Fibroblast of skin of right biceps (primary cell): ENCODE data around the gene GALNT11.
"Not testable (repeated sequence)": the region's sequence is repeated elsewhere in the genome, so short reads cannot be mapped to it uniquely, and the experiment has no call there.

Experiments used
- DNase-seq: peaks from one replicate; pipeline ENCODE4 v3.0.0-alpha.2; 2013

Gene GALNT11

GRCh38 chr7:152027491-152028365, 2.3 kb downstream of the GALNT11 start:
- not testable (repeated sequence) for DNase-seq

GRCh38 chr7:152030059-152030458, 4.6 kb downstream of the GALNT11 start:
- peak; percentile 29 for DNase-seq

DNA sequence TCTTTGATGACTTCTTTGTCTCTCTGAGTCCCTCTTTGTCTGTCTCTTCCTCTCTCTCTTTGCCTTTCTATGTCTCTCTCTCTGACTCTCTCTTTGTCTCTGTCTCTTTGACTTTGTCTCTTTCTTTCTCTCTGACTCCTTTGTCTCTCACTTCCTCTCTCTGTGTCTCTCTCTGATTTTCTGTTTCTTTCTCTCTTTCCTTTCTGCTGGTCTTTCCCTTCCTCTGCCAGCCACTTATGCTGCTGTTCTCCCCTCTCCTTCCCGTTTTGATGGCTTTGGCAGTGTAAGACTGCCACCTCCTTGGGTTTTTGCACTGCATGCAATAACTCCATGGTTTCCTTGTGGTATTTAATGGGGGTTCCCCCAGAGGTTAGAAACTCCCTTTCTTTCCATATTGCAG, 5.2 kb downstream of the GALNT11 start:
- not testable (repeated sequence) for DNase-seq

DNA sequence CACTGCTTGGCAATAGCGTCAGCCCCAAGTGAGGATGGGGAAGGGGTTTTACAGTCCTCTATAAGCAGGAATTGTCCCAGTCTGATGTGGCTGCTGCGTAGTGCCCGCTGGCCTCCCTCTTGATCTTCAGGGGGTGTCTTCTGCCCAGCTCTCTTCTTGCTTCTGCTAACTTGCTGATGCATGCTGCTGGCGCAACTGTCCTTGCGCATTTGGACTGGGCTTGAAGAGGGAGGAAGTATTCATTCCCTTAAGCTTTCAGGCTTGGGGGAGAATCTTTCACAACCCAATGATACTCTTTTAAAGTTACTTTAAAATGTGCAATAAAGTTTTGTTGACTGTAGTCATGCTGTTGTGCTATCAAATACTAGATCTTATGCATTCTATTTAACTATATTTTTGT, 10.3 kb downstream of the GALNT11 start:
- DNase-seq: no peak

DNA sequence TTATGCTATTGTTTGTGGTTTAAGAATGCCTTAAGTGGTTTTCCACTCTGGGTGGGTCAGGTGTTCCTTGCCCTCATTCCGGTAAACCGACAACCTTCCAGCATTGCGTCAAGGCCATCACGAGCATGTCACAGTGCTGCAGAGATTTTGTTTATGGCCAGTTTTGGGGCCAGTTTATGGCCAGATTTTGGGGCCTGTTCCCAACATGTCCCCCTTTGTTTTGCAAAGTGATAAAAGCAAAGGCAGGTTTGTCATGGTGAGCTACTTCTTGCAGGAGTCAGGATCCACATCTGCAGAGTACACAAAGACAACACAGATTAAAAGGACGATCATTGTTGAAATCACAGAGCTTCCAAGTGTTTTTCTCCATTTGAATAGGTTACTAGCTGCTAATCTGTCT, 12.9 kb downstream of the GALNT11 start:
- not testable (repeated sequence) for DNase-seq

DNA sequence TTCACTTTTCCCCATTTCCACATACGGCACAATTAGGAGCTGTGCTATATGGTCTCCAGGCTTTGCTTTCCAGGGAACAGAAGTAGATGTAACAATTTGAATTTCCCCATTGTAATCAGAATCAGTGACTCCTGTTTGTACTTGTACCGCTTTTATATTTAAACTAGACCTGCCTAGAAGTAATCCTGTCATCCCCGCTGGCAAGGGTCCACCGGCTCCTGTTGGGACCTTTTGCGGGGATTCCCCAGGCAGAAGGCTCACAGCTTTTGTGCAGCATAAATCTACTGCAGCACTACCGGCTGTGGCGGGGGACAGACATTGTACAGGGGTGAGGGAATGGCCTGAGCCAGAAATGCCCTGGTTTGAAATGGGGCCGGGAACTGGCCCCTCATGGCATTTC, 17.6 kb downstream of the GALNT11 start:
- not testable (repeated sequence) for DNase-seq

GRCh38 chr7:152044909-152045308, 19.4 kb downstream of the GALNT11 start:
- not testable (repeated sequence) for DNase-seq

DNA sequence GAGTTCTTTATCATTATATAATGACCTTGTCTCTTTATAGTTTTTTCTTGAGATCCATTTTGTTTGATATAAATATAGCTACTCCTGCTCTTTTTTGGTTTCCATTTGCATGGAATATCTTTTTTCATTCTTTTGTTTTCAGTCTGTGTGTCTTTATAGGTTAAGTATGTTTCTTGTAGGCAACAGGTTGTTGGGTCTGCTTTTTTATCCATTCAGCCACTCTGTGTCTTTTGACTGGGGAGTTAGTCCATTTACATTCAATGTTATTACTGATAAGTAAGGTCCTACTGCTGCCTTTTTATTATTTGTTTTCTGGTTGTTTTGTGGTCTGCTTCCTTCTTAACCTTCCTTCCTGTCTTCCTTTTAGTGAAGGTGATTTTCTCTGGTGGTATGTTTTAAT, 21.1 kb downstream of the GALNT11 start:
- no peak for DNase-seq

DNA sequence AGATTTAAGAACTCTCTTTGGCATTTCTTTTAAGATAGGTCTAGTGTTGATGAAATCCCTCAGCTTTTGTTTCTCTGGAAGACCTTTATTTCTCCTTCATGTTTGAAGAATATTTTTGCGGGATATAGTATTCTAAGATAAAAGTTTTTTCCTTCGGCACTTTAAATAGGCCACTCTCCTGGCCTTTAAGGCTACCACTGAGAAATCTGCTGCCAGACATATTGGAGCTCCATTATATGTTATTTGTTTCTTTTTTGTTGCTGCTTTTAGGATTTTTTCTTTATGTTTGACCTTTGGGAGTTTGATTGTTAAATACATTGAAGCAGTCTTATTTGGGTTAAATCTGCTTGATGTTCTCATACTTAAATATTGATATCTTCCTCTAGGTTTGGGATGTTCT, 22.6 kb downstream of the GALNT11 start:
- no peak for DNase-seq

DNA sequence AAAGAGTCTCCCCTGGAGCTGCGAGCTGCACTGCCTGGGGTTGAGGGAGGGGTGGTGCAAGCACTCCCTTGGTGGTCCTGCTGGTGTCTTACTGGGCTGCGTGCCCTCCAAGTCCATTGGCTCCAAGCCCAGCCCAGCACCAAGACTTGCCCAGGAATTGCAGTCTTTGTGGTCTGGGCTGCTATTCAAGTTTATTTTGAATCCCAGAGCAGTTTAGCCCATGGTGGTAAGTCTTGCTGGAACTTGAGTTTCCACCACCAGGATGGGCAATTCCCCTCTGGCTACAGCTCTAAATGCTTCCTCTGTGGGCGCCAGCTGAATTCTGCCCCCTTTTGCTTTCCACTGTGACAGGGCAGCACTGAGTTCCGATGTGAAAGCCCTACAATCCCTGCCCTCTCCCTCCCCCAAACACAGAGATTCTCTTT, 25.1 kb downstream of the GALNT11 start:
- DNase-seq: peak; percentile 40

DNA sequence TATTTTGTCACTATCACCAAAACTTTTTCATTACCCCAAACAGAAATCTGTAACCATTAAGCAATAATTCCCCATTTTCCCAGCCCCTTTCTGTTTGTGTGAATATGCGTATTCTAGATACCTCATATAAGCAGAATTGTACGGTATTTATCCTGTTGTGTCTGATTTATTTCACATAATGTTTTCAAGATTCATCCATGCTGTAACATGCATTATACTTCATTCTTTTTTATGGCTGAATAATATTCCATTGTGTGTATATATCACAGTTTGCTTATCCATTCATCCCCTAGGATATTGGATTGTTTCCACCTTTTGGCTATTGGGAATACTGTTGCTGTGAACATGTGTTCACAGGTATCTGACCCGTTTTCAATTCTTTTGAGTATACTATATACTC, 26.5 kb downstream of the GALNT11 start:
- no peak for DNase-seq

GRCh38 chr7:152052771-152053170, 27.3 kb downstream of the GALNT11 start:
- no peak for DNase-seq

GRCh38 chr7:152054367-152055230, 29.1 kb downstream of the GALNT11 start:
- DNase-seq: peak; percentile 75

DNA sequence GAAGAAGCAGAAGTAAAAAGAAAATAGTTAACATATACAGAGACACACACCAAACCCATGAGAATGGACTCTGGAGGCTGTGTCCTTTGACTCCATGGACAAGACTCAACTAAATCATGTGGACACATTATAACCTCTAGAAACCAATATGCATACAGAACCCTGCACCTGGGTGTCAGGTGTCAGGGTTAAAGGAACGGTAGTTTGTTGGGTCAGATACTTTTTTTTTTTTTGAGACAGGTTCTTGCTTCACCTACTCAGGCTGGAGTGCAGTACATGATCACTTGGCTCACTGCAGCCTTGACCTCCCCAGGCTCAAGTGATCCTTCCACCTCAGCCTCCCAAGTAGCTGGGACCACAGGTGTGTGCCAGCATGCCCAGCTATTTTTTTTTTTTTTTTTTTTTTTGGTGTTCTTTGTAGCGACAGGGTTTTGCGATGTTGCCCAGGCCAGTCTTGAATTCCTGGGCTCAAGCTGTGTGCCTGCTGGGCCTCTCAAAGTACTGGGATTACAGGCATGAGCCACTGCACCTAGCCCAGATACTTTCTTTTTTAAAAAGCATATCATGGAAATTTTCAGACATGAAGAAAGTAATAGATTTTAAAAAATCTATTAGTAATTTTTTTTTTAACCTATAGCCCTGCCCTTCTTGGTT, 31.3 kb downstream of the GALNT11 start:
- no peak for DNase-seq

GRCh38 chr7:152059311-152059710, 33.8 kb downstream of the GALNT11 start:
- no peak for DNase-seq

DNA sequence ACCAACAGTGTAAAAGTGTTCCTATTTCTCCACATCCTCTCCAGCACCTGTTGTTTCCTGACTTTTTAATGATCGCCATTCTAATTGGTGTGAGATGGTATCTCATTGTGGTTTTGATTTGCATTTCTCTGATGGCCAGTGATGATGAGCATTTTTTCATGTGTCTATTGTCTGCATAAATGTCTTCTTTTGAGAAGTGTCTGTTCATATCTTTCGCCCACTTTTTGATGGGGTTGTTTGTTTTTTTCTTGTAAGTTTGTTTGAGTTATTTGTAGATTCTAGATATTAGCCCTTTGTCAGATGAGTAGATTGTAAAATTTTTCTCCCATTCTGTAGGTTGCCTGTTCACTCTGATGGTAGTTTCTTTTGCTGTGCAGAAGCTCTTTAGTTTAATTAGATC, 35.6 kb downstream of the GALNT11 start:
- not testable (repeated sequence) for DNase-seq

DNA sequence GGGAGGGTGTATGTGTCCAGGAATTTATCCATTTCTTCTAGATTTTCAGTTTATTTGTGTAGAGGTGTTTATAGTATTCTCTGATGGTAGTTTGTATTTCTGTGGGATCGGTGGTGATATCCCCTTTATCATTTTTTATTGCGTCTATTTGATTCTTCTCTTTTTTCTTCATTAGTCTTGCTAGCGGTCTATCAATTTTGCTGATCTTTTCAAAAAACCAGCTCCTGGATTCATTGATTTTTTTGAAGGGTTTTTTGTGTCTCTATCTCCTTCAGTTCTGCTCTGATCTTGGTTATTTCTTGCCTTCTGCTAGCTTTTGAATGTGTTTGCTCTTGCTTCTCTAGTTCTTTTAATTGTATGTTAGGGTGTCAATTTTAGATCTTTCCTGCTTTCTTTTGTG, 37.7 kb downstream of the GALNT11 start:
- not testable (repeated sequence) for DNase-seq

DNA sequence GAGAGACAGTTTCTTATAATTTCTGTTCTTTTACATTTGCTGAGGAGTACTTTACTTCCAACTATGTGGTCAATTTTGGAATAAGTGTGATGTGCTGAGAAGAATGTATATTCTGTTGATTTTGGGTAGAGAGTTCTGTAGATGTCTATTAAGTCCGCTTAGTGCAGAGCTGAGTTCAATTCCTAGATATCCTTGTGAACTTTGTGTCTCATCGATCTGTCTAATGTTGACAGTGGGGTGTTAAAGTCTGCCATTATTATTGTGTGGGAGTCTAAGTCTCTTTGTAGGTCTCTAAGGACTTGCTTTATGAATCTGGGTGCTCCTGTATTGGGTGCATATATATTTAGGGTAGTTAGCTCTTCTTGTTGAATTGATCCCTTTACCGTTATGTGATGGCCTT, 38.3 kb downstream of the GALNT11 start:
- DNase-seq: not testable (repeated sequence)

- not testable (repeated sequence) for DNase-seq
These were observed 40.4 kb downstream of the GALNT11 start for GRCh38 chr7:152065800-152066344.

DNA sequence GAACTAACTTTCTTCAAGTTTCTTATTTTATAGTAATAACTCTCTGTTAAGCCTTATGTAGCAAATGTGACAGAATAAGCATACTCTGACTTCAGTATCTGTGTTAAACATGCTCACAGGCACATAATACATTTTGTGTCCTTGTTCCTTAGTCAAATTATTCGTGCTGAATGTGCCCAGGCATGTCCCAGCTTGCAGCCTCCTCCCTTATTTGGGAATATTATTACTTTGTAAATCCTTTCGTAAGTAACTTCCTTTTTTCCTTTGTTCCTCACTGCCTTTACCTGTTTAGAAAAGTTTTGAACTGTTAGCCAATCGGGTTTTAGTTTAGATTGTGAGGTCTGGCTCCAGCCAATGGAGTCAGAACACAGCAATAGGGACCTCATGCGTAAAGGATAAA, 46.9 kb downstream of the GALNT11 start:
- DNase-seq: no peak

- DNase-seq: peak; percentile 18
These were observed 47.9 kb downstream of the GALNT11 start for GRCh38 chr7:152073352-152073751.

GRCh38 chr7:152074673-152075072, 49.2 kb downstream of the GALNT11 start:
- no peak for DNase-seq

DNA sequence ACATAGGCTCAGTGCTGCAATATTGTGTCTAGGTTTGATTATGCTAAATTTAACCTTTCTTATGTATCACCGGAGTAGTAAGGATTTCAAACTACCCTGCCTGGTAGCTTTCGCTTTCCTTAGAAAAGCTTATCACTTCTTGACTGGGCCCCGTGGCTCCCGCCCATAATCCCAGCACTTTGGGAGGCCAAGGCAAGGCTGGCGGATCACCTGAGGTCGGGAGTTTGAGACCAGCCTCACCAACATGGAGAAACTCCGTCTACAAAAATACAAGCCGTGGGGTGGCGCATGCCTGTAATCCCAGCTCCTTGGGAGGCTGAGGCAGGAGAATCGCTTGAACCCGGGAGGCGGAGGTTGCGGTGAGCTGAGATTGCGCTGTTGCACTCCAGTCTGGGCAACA, 49.9 kb downstream of the GALNT11 start:
- DNase-seq: not testable (repeated sequence)
